Stimulated activated naive CD4-positive, alpha-beta T cell treated with Interleukin-2 at 50 U/mL for 16 hours (primary cell): Measurements from ENCODE around the gene ANKRD13D.

Experiments used
- DNase-seq: peaks from one replicate; lab custom pipeline; 2025; lab: John Stamatoyannopoulos, UW

Gene ANKRD13D

GRCh38 chr11:67289226-67289650, at the start of gene ANKRD13D:
TSS of gene ANKRD13D (plus strand) at chr11:67289303. CDS start at chr11:67289461, 158 bp downstream.
- DNase-seq = peak; percentile 74

GRCh38 chr11:67239783-67240575, 49.1 kb upstream of the ANKRD13D start:
- peak; percentile 98 for DNase-seq

- peak; percentile 83 for DNase-seq
Observed at GRCh38 chr11:67240576-67241389, 48.3 kb upstream of the ANKRD13D start.

- DNase-seq = no peak
Observed at GRCh38 chr11:67242548-67242947, 46.6 kb upstream of the ANKRD13D start.

GRCh38 chr11:67243051-67243450, 46.1 kb upstream of the ANKRD13D start:
- no peak for DNase-seq

- DNase-seq = no peak
Observed at GRCh38 chr11:67245046-67245445, 44.1 kb upstream of the ANKRD13D start.

GRCh38 chr11:67247946-67248550, 41.1 kb upstream of the ANKRD13D start:
- DNase-seq = no peak

GRCh38 chr11:67248653-67249052, 40.5 kb upstream of the ANKRD13D start:
- no peak for DNase-seq

GRCh38 chr11:67250059-67251043, 38.8 kb upstream of the ANKRD13D start:
- no peak for DNase-seq

GRCh38 chr11:67251841-67252240, 37.3 kb upstream of the ANKRD13D start:
- no peak for DNase-seq

- DNase-seq = peak; percentile 8
Observed at GRCh38 chr11:67252831-67253239, 36.3 kb upstream of the ANKRD13D start.

- no peak for DNase-seq
Observed at GRCh38 chr11:67253872-67254624, 35.1 kb upstream of the ANKRD13D start.

GRCh38 chr11:67254798-67255197, 34.3 kb upstream of the ANKRD13D start:
- no peak for DNase-seq

GRCh38 chr11:67255353-67255752, 33.8 kb upstream of the ANKRD13D start:
- DNase-seq = no peak

- DNase-seq = no peak
Observed at GRCh38 chr11:67255864-67256263, 33.2 kb upstream of the ANKRD13D start.

GRCh38 chr11:67256477-67257135, 32.5 kb upstream of the ANKRD13D start:
- no peak for DNase-seq

GRCh38 chr11:67260406-67260805, 28.7 kb upstream of the ANKRD13D start:
- DNase-seq = no peak

- peak; percentile 15 for DNase-seq
Observed at GRCh38 chr11:67260885-67261639, 28.0 kb upstream of the ANKRD13D start.

- DNase-seq = no peak
Observed at GRCh38 chr11:67261640-67261945, 27.5 kb upstream of the ANKRD13D start.
